Omental fat pad (tissue), 4 donors: ENCODE results near the gene NAGK. TPM values are rescaled to one million over a fixed set of nuclear protein-coding genes. Genes with fewer than 3 reads are reported as not detected.
"Not testable (repeated sequence)": the region's sequence is repeated elsewhere in the genome, so short reads cannot be mapped to it uniquely, and the experiment has no call there.

Experiments
- ATAC-seq: fragments of 150-250 bp; one replicate; pipeline ENCODE4 v1.9.1; 2016; ENCODE audit warnings: mild to moderate bottlenecking, moderate library complexity; ENCODE audit not compliant: low FRiP score
- DNase-seq: peaks from one replicate; pipeline ENCODE4 v3.0.0-alpha.2; 2019; ENCODE audit warnings: low spot score
- CTCF ChIP-seq, 3 donors: fragments of 450-650 bp; IDR thresholded peaks; one replicate each; pipeline ENCODE4 v1.5.1; 2016 to 2017; ENCODE audit warnings: antibody characterized with exemption in 3 of 3, mild to moderate bottlenecking in 3 of 3, moderate library complexity in 2 of 3
- total RNA-seq, 4 donors: library from RNA; depleted of rRNA; stranded (reverse); fragments of >200 nt; gene quantifications; one replicate each; pipeline ENCODE4 v1.1.0, GENCODE V29; 2016

Gene NAGK
- total RNA-seq, 4 donors from 2014 or later: 72.1 to 149 (median 121) TPM

- no peak for TF ChIP-seq CTCF (IDR thresholded peaks at IDR 0.05)
- DNase-seq (no peak), ATAC-seq (no peak)
These were observed 22.4 kb upstream of the NAGK start for GRCh38 chr2:71045865-71046548.

DNA sequence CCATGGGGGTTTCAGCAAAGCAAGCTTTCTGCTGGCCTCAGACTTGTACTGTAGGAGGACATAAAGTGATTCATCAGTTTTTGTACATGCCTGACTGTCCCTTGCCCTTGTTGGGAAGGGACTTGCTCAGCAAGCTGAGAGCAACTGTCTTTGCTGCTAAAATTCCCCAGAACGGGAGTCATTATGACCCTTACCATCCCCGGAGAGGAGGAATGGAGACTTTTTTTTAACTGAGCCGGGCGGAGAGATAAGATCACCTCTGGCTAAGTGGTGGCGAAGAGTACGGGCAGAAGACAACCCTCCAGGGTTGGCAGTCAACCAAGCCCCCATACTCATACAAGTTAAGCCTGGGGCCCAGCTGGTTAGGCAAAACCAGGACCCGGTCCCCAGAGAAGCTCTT is 20.4 kb upstream of the NAGK start:
- no peak for DNase-seq
- no peak for TF ChIP-seq CTCF (IDR thresholded peaks at IDR 0.05)
- no peak for ATAC-seq

DNA sequence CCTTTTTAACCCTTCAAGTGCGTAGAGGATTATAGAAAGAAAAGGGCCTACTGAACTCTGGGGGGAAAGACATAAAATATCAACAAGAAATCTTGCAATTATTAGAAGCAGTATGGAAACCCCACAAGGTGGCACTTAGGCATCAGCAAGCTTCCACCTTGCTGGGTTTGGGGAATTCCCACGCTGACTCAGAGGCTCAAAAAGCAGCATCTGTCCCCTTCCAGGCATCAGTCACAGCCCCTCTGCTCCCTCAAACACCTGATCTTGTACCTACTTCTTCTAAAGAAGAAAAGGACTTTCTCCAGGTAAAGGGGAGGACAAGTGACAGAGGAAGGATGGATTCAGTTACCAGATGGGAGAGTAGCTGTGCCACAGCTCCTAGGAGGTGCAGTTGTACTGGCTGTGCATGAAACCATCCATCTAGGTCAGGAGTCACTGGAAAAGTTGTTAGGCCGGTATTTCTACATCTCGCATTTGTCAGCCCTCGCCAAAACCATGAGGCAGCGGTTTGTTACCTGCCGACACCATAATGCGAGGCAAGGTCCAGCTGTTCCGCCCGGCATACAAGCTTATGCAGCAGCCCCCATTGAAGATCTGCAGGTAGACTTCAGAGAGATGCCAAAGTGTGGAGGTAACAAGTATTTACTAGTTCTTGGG is 18.6 kb upstream of the NAGK start:
- not testable (repeated sequence) for DNase-seq, ATAC-seq

GRCh38 chr2:71055206-71055740 is 13.2 kb upstream of the NAGK start:
- DNase-seq, ATAC-seq: not testable (repeated sequence)

GRCh38 chr2:71060211-71060610 is 8.2 kb upstream of the NAGK start:
- DNase-seq (no peak), ATAC-seq (no peak)
- TF ChIP-seq CTCF (IDR thresholded peaks at IDR 0.05): no peak

- ATAC-seq (no peak), DNase-seq (no peak)
- no peak for TF ChIP-seq CTCF (IDR thresholded peaks at IDR 0.05)
These were observed 7.6 kb upstream of the NAGK start for GRCh38 chr2:71060871-71061270.

DNA sequence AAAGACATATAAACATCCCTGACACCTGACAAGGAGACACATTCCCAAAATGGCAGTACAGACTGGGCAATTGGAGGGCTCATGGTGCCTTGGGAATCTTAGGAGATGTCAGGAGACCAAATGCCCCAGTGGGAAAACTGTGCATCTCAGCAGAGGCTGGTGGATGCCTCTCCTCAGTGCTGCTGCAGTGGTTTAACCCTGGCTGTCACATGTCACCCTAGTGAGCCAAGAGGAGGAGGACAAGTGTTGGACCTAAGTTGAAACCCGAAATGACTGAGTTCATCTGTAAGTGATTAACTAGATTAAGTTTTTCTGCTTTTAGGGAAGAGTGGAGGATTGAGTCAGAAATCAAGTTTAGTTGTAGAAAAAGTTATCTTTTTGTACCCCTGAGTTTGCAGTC is 5.2 kb upstream of the NAGK start:
- no peak for TF ChIP-seq CTCF (IDR thresholded peaks at IDR 0.05)
- DNase-seq (no peak), ATAC-seq (no peak)

- no peak for DNase-seq
- no peak for TF ChIP-seq CTCF (IDR thresholded peaks at IDR 0.05)
- ATAC-seq: no peak
These were observed 4.3 kb upstream of the NAGK start for GRCh38 chr2:71064110-71064611.
